GM21423 (cell line): Measurements from ENCODE around the gene ART1.

Experiments used
- ATAC-seq: cut with Tn5 transposase; IDR thresholded peaks from one replicate; pipeline ENCODE4 v1.9.1; 2021; ENCODE audit warnings: mild to moderate bottlenecking, moderate library complexity; ENCODE audit not compliant: unreplicated experiment

The ART1 gene

GRCh38 chr11:3710485-3711259 lies 65.7 kb downstream of the ART1 start:
- no peak for ATAC-seq

GRCh38 chr11:3712274-3712673 lies 67.3 kb downstream of the ART1 start:
- no peak for ATAC-seq
